CD4-positive, alpha-beta T cell (primary cell): ENCODE results near the gene CCDC33. TPM values are rescaled to one million over a fixed set of nuclear protein-coding genes. Genes with fewer than 3 reads are reported as not detected.

Experiments
- ATAC-seq: fragments of 200-7000 bp; cut with Tn5 transposase; one replicate; pipeline ENCODE4 v1.10.0; 2022; ENCODE audit warnings: mild to moderate bottlenecking; ENCODE audit not compliant: poor library complexity
- CTCF ChIA-PET: fragments of 350-600 bp; sonication (Branson Sonifier 250); formaldehyde crosslinking; loops from one replicate; lab custom pipeline; 2021; ENCODE audit warnings: antibody characterized with exemption, inconsistent platforms; lab: Charles Lee
- POLR2A ChIA-PET: fragments of 350-600 bp; sonication (Branson Sonifier 250); formaldehyde crosslinking; loops from one replicate; lab custom pipeline; 2021; ENCODE audit warnings: antibody characterized with exemption, inconsistent platforms; lab: Charles Lee
- DNase-seq, 14 experiments: peaks; one replicate each; pipeline ENCODE4 v3.0.0-alpha.2; 2013 to 2020; ENCODE audit warnings: mixed read lengths in 2 of 14
- H3K27ac ChIP-seq, 2 donors: one replicate each; pipeline versions ENCODE4 v1.5.1 to v1.7.0; 2013; ENCODE audit warnings: low read length in 2 of 2, low read depth in 1 of 2, mild to moderate bottlenecking in 1 of 2
- H3K27me3 ChIP-seq, 2 experiments: 1 replicate in 1 of 2; 2 replicates in 1 of 2; pipeline versions ENCODE4 v1.6.1 to v1.7.0; 2013; ENCODE audit warnings: low read length in 2 of 2, control low read depth in 1 of 2, mild to moderate bottlenecking in 1 of 2, moderate library complexity in 1 of 2; ENCODE audit not compliant: insufficient read depth in 2 of 2, control insufficient read depth in 1 of 2
- H3K36me3 ChIP-seq: one replicate; pipeline ENCODE4 v1.6.1; 2013; ENCODE audit warnings: low read length, control low read depth; ENCODE audit not compliant: insufficient read depth
- H3K4me1 ChIP-seq: one replicate; pipeline ENCODE4 v1.6.1; 2013; ENCODE audit warnings: low read length, control low read depth; ENCODE audit not compliant: insufficient read depth
- H3K4me3 ChIP-seq: one replicate; pipeline ENCODE4 v1.5.1; 2013; ENCODE audit warnings: mild to moderate bottlenecking, low read length, moderate library complexity
- H3K9me3 ChIP-seq, 2 experiments: 1 replicate in 1 of 2; 2 replicates in 1 of 2; pipeline versions ENCODE4 v1.6.1 to v1.7.0; 2013; ENCODE audit warnings: low read length in 2 of 2, mild to moderate bottlenecking in 2 of 2, control low read depth in 1 of 2, moderate library complexity in 1 of 2; ENCODE audit not compliant: control insufficient read depth in 1 of 2, insufficient read depth in 1 of 2
- H3K27ac Mint-ChIP-seq: one replicate; pipeline ENCODE4 v1.8.0; 2020; ENCODE audit warnings: mixed read lengths
- H3K27me3 Mint-ChIP-seq: one replicate; pipeline ENCODE4 v1.8.0; 2021; ENCODE audit warnings: mixed read lengths
- H3K36me3 Mint-ChIP-seq: one replicate; pipeline ENCODE4 v1.8.0; 2021; ENCODE audit warnings: low read depth, mixed read lengths
- H3K4me1 Mint-ChIP-seq: one replicate; pipeline ENCODE4 v1.8.0; 2021; ENCODE audit warnings: low read depth, mixed read lengths
- H3K4me3 Mint-ChIP-seq: one replicate; pipeline ENCODE4 v1.8.0; 2020; ENCODE audit warnings: mild to moderate bottlenecking, mixed read lengths
- H3K9me3 Mint-ChIP-seq: one replicate; pipeline ENCODE4 v1.8.0; 2020; ENCODE audit warnings: mixed read lengths
- CTCF ChIP-seq: fragments of 200-600 bp; IDR thresholded peaks from one replicate; pipeline ENCODE4 v1.8.0; 2022; ENCODE audit warnings: antibody characterized with exemption, mild to moderate bottlenecking
- intact Hi-C, 2 experiments: fragments of 100-400 bp; cut with DNase I in 1 of 2; cut with micrococcal nuclease in 1 of 2; formaldehyde crosslinking; loops; one replicate each; pipeline versions ENCODE4 v1.15.1 to v1.9.0; 2023 to 2025; cut with DNase I, micrococcal nuclease
- total RNA-seq, 174 experiments: library from RNA in 2 of 174; stranded (reverse) in 2 of 174; gene quantifications; one replicate each; pipeline ENCODE4 v1.2.3 and lab custom pipeline; 2021 to 2026

The CCDC33 gene
- total RNA-seq, 2 experiments from 2014 or later, result not detected

- no peaks in the 10 kb centered on the region for H3K36me3 ChIP-seq
- intact Hi-C loops, result no loop called here
- peaks cover 0 to 9% of the 10 kb centered on the region in 2 experiments for H3K9me3 ChIP-seq
- POLR2A ChIA-PET, result no interaction called here
- H3K36me3 Mint-ChIP-seq, result no peaks in the 10 kb centered on the region
- no peaks in the 10 kb centered on the region for H3K9me3 Mint-ChIP-seq
- no peaks in the 10 kb centered on the region for H3K4me1 ChIP-seq
- ATAC-seq (no peak), DNase-seq (no peak)
- CTCF ChIA-PET, result no interaction called here
- H3K4me3 Mint-ChIP-seq, result no peak overlapping the region
- no peak for TF ChIP-seq CTCF
- peaks cover 0 to 2% of the 10 kb centered on the region in 2 experiments for H3K27me3 ChIP-seq
- H3K4me3 ChIP-seq, result no peak overlapping the region
- H3K27ac ChIP-seq, result no peak overlapping the region
- no peak overlapping the region for H3K27ac Mint-ChIP-seq
- H3K27me3 Mint-ChIP-seq, result peaks cover 40% of the 10 kb centered on the region
- H3K4me1 Mint-ChIP-seq, result no peaks in the 10 kb centered on the region
These were observed 41.2 kb downstream of the CCDC33 start for GRCh38 chr15:74277242-74277810.

GRCh38 chr15:74278207-74278606 lies 42.1 kb downstream of the CCDC33 start:
- Mint-ChIP-seq H3K9me3 (no peaks in the 10 kb centered on the region), H3K36me3 (no peaks in the 10 kb centered on the region), H3K4me3 (no peak overlapping the region), H3K4me1 (no peaks in the 10 kb centered on the region), H3K27me3 (peaks cover 36% of the 10 kb centered on the region), H3K27ac (no peak overlapping the region)
- no peaks in the 10 kb centered on the region for H3K36me3 ChIP-seq
- ATAC-seq, result no peak
- no peak overlapping the region for H3K4me3 ChIP-seq
- ChIA-PET POLR2A (no interaction called here), CTCF (no interaction called here)
- H3K27ac ChIP-seq, result no peak overlapping the region
- peaks cover 0 to 9% of the 10 kb centered on the region in 2 experiments for H3K9me3 ChIP-seq
- no peak for TF ChIP-seq CTCF
- no peaks in the 10 kb centered on the region for H3K4me1 ChIP-seq
- DNase-seq, result no peak
- H3K27me3 ChIP-seq, result peaks cover 4 to 5% of the 10 kb centered on the region in 2 experiments
- intact Hi-C loops, result no loop called here

- TF ChIP-seq CTCF, result no peak
- Mint-ChIP-seq H3K27ac (no peak overlapping the region), H3K36me3 (no peaks in the 10 kb centered on the region), H3K4me3 (no peak overlapping the region), H3K9me3 (no peaks in the 10 kb centered on the region), H3K27me3 (peaks cover 45% of the 10 kb centered on the region), H3K4me1 (no peaks in the 10 kb centered on the region)
- Histone ChIP-seq H3K36me3 (no peaks in the 10 kb centered on the region), H3K9me3 (peaks cover 0 to 9% of the 10 kb centered on the region in 2 experiments), H3K4me3 (no peak overlapping the region), H3K27ac (no peak overlapping the region), H3K4me1 (no peaks in the 10 kb centered on the region), H3K27me3 (peaks cover 4 to 7% of the 10 kb centered on the region in 2 experiments)
- DNase-seq (no peak), ATAC-seq (no peak)
- POLR2A ChIA-PET, result no interaction called here
- intact Hi-C loops, result no loop called here
- CTCF ChIA-PET, result no interaction called here
These were observed 45.3 kb downstream of the CCDC33 start for GRCh38 chr15:74281147-74282133.
